Measurements from ENCODE around the gene CDR2. TPM values are rescaled to one million over a fixed set of nuclear protein-coding genes. Genes with fewer than 3 reads are reported as not detected.

CDR2 gene
- total and polyA plus RNA-seq, 9 donors: 12.7 to 30.3 (median 22.9) TPM

DNA sequence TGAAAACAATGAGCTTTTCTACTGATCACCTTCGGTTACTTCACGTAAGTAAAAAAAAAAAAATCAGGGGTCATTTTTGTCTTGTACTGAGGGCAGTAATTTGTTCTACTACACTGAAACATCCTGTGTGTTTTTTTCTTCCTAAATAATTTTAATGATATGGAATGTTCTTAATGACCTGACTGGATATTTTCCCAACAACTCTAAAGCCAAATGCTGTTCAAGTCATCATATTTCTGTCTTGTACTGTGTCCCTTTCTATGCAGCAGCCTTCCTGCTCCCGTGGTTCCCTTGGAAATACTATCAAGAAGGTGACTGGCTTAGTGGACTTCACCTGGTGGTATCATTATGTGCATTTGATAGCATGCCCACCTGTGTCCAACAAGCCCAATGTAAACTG is 10.8 kb upstream of the CDR2 start:
- peaks cover 4% of the 10 kb centered on the region for H3K4me1 ChIP-seq (ENCODE audit: insufficient read depth)

DNA sequence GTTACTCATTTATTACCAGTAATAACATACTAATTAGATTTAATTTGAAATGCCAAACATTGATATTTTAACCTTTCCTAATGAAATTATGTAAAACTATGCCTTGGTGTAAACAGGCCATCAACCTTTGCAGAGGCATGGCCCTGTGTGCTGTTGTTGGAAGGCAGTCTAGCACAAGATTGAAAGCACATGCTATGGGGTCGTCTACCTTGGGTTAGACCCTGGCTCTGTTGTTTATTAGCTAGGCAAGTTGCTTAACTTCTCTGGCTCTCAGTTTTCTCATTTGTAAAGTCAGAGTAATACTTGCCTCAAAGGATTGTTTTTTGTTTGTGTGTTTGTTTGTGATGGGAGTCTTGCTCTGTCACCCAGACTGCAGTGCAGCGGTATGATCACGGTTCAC is 9.4 kb upstream of the CDR2 start:
- TF ChIP-seq EP300 (IDR thresholded peaks at IDR 0.05) (no peak), POLR2A (IDR thresholded peaks at IDR 0.05) (no peak)
- TF ChIP-seq, protein P1, sequence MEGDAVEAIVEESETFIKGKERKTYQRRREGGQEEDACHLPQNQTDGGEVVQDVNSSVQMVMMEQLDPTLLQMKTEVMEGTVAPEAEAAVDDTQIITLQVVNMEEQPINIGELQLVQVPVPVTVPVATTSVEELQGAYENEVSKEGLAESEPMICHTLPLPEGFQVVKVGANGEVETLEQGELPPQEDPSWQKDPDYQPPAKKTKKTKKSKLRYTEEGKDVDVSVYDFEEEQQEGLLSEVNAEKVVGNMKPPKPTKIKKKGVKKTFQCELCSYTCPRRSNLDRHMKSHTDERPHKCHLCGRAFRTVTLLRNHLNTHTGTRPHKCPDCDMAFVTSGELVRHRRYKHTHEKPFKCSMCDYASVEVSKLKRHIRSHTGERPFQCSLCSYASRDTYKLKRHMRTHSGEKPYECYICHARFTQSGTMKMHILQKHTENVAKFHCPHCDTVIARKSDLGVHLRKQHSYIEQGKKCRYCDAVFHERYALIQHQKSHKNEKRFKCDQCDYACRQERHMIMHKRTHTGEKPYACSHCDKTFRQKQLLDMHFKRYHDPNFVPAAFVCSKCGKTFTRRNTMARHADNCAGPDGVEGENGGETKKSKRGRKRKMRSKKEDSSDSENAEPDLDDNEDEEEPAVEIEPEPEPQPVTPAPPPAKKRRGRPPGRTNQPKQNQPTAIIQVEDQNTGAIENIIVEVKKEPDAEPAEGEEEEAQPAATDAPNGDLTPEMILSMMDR (IDR thresholded peaks at IDR 0.05): no peak
- Histone ChIP-seq H3K27ac (no peak overlapping the region), H3K36me3 (no peaks in the 10 kb centered on the region), H3K9me3 (no peaks in the 10 kb centered on the region), H3K4me3 (no peak overlapping the region), H3K27me3 (no peaks in the 10 kb centered on the region), H3K4me1 (ENCODE audit: insufficient read depth) (peaks cover 4% of the 10 kb centered on the region)
- intact Hi-C loops (cut with DNase I): no loop called here
- no peak for DNase-seq
- 90 to 97% (median 95%) methylated on average over 3 of the region's 3 CpGs for WGBS, 3 donors

More for the DNA sequence above, 10.8 kb upstream of the CDR2 start:
- intact Hi-C loops (cut with DNase I): no loop called here
- Histone ChIP-seq H3K27me3 (no peaks in the 10 kb centered on the region), H3K9me3 (no peaks in the 10 kb centered on the region), H3K27ac (no peak overlapping the region), H3K4me3 (no peak overlapping the region), H3K36me3 (no peaks in the 10 kb centered on the region)
- TF ChIP-seq, protein P1 (IDR thresholded peaks at IDR 0.05): no peak
- TF ChIP-seq POLR2A (IDR thresholded peaks at IDR 0.05): no peak
- no peak for TF ChIP-seq EP300 (IDR thresholded peaks at IDR 0.05)
- no peak for DNase-seq
- WGBS, 3 donors: 77 to 82% (median 79%) methylated on average over 3 of the region's 3 CpGs

DNA sequence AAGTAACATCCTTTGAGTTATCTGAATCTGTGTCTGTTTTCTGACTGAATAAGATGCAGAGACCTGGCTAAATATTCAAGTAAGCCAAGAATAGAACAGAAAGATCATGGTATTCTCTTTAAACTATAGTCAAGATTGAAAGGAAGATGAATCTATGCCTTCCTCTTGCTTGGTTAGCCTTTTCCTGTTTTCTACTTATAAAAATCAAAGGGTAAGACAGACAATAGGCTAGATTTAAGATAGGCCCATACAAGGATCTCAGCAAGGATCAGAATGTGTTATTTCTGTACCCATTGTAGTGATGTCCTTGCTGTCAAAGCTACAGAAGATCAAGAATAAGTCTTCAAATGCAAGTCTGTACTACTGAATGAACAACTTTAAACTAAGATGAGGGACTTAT is 7.0 kb upstream of the CDR2 start:
- intact Hi-C loops (cut with DNase I): no loop called here
- H3K27ac ChIP-seq: no peak overlapping the region
- no peaks in the 10 kb centered on the region for H3K36me3 ChIP-seq
- no peaks in the 10 kb centered on the region for H3K27me3 ChIP-seq
- H3K4me3 ChIP-seq: no peak overlapping the region
- H3K9me3 ChIP-seq: no peaks in the 10 kb centered on the region
- H3K4me1 ChIP-seq (ENCODE audit: insufficient read depth): no peaks in the 10 kb centered on the region
- no peak for DNase-seq
- TF ChIP-seq EP300 (IDR thresholded peaks at IDR 0.05) (no peak), POLR2A (IDR thresholded peaks at IDR 0.05) (no peak)
- TF ChIP-seq, protein P1 (IDR thresholded peaks at IDR 0.05): no peak

GRCh38 chr16:22380529-22380928 is 6.1 kb upstream of the CDR2 start:
- intact Hi-C loops (cut with DNase I): no loop called here
- no peak for DNase-seq
- WGBS, 3 donors: 46 to 58% (median 47%) methylated on average over 1 of the region's 1 CpG

More at GRCh38 chr16:22380529-22380928, 6.1 kb upstream of the CDR2 start:
- no peaks in the 10 kb centered on the region for H3K27me3 ChIP-seq
- TF ChIP-seq, protein P1 (IDR thresholded peaks at IDR 0.05): no peak
- no peak for TF ChIP-seq EP300 (IDR thresholded peaks at IDR 0.05)
- TF ChIP-seq POLR2A (IDR thresholded peaks at IDR 0.05): no peak
- H3K27ac ChIP-seq: no peak overlapping the region
- H3K4me1 ChIP-seq (ENCODE audit: insufficient read depth): no peaks in the 10 kb centered on the region
- H3K36me3 ChIP-seq: no peaks in the 10 kb centered on the region
- H3K4me3 ChIP-seq: no peak overlapping the region
- no peaks in the 10 kb centered on the region for H3K9me3 ChIP-seq

Measured in ovary (tissue), 9 donors.